Measurements from ENCODE around the gene GLRA2.

DNA sequence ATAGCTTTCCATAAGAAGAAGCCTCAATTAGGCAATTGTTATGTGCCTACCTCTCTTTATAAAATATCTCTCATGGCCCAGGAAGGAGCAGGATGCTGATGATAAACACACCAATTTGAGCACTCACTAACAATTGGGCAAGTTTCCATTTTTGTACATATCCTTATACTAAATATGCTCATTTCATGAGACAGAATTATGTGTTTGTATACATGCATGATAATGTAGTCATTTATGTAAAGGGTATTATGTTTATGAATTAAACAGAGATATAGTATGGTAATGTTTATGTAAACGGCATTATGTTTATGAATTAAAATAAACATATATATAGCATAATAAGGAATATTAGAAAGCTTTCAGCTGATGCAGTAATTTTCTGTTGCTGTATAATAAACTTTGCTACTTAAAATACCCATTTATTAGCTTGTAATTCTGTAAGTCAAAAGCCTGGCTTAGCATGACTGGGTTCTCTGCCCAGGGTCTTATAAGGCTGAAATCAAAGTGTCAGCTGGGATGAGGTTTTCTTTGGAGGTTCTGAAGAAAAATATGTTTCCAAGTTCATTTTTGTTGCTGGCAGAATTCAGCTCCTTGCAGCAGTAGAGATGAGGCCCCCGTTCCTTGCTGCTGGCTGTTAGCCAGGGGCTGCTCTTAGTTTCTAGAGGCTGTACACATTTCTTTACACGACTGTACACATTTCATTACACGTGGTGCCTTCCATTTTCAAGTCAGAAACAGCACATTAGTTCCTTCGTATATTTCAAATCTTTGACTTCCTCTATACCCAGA lies 89.0 kb downstream of the GLRA2 start:
- TF ChIP-seq CTCF (IDR thresholded peaks at IDR 0.05) (no peak), EZH2 (IDR thresholded peaks at IDR 0.05; ENCODE audit: borderline replicate concordance, insufficient read depth, low read depth, low read length, poor library complexity, severe bottlenecking) (no peak)
